Measurements from ENCODE around the gene ZFP3.
"Not testable (repeated sequence)": the region's sequence is repeated elsewhere in the genome, so short reads cannot be mapped to it uniquely, and the experiment has no call there.

ZFP3 gene

GRCh38 chr17:5078106-5079028, at the start of gene ZFP3:
TSS of gene ZFP3 (plus strand) at chr17:5078467. CDS start at chr17:5091505, 13,038 bp downstream.
- no peak for TF ChIP-seq YY1 (IDR thresholded peaks at IDR 0.05; ENCODE audit: insufficient read depth, insufficient read length)
- no peak for TF ChIP-seq SUZ12 (IDR thresholded peaks at IDR 0.05; ENCODE audit: extremely low read depth, insufficient read depth, insufficient read length)
- no peak for TF ChIP-seq ZNF274 (IDR thresholded peaks at IDR 0.05; ENCODE audit: low read depth, low read length)

DNA sequence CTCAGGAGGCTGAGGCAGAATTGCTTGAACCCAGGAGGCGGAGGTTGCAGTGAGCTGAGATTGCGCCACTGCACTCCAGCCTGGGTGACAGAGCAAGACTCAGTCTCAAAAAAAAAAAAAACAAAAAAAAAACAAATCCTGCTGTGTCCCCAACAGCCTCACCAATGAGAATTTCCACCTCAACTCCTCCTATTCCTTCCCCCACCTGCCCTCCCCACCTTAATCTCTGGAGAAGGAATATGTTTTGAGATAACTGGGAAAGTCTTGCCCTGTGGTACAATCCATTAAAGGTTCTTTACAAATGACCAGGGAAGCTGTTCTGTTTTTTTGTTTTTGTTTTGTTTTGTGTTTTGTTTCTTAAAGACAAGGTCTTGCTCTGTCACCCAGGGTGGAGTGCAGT, 48.1 kb upstream of the ZFP3 start:
- H3K4me3 ChIP-seq (ENCODE audit: insufficient read length, low read depth); H3K27me3 ChIP-seq (ENCODE audit: insufficient read depth, insufficient read length); H3K9me3 ChIP-seq (ENCODE audit: insufficient read depth, low read length); H3K9ac ChIP-seq (ENCODE audit: insufficient read length, low read depth); H3K4me1 ChIP-seq (ENCODE audit: insufficient read depth, insufficient read length); DNase-seq (ENCODE audit: low read depth, low spot score); H3K36me3 ChIP-seq (ENCODE audit: insufficient read depth, insufficient read length, low read length): not testable (repeated sequence)

More at GRCh38 chr17:5078106-5079028, at the start of gene ZFP3:
- H3K9ac ChIP-seq (ENCODE audit: insufficient read length, low read depth), result no peak within 1 kb of the TSS
- peak; percentile 30 for DNase-seq (ENCODE audit: low read depth, low spot score)
- H3K27me3 ChIP-seq (ENCODE audit: insufficient read depth, insufficient read length), result peaks cover 7% of the 10 kb centered on the region
- H3K4me3 ChIP-seq (ENCODE audit: insufficient read length, low read depth), result peak within 1 kb of the TSS; percentile 35
- no peaks in the 10 kb centered on the region for H3K4me1 ChIP-seq (ENCODE audit: insufficient read depth, insufficient read length)
- peaks cover 19% of the 10 kb centered on the region; the same call in 1 of the 2 replicates for H3K9me3 ChIP-seq (ENCODE audit: insufficient read depth, low read length)
- H3K36me3 ChIP-seq (ENCODE audit: insufficient read depth, insufficient read length, low read length), result no peaks in the 10 kb centered on the region

- no peak overlapping the region for H3K4me3 ChIP-seq (ENCODE audit: insufficient read length, low read depth)
- H3K9ac ChIP-seq (ENCODE audit: insufficient read length, low read depth), result peak overlapping the region; percentile 70
- no peaks in the 10 kb centered on the region for H3K36me3 ChIP-seq (ENCODE audit: insufficient read depth, insufficient read length, low read length)
- no peaks in the 10 kb centered on the region for H3K9me3 ChIP-seq (ENCODE audit: insufficient read depth, low read length)
- peak; percentile 55 for DNase-seq (ENCODE audit: low read depth, low spot score)
- no peak for TF ChIP-seq SUZ12 (IDR thresholded peaks at IDR 0.05; ENCODE audit: extremely low read depth, insufficient read depth, insufficient read length)
- no peak for TF ChIP-seq YY1 (IDR thresholded peaks at IDR 0.05; ENCODE audit: insufficient read depth, insufficient read length)
- TF ChIP-seq ZNF274 (IDR thresholded peaks at IDR 0.05; ENCODE audit: low read depth, low read length), result no peak
- no peaks in the 10 kb centered on the region for H3K27me3 ChIP-seq (ENCODE audit: insufficient read depth, insufficient read length)
- peaks cover 2% of the 10 kb centered on the region for H3K4me1 ChIP-seq (ENCODE audit: insufficient read depth, insufficient read length)
These were observed 46.7 kb upstream of the ZFP3 start for GRCh38 chr17:5031365-5032082.

DNA sequence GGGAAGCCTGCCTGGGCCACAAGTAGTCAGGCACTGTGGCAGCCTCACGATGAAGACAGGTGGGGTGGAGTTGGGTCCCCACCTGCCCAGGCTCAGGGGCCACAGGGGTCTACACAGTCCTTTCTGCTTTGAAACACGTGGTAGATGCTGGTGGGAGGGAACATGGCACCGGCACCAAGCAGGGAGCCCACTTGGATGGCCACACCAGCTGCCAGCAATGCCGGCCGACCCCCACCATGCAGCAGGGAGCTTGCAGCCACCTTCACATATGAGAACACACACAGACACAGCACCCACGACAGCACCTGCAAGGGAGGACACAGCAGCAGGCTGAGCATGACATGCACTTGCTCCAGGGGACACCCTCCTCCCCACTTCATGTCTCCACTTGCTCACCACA, 45.4 kb upstream of the ZFP3 start:
- Histone ChIP-seq H3K4me1 (ENCODE audit: insufficient read depth, insufficient read length) (peaks cover 2% of the 10 kb centered on the region), H3K9me3 (ENCODE audit: insufficient read depth, low read length) (no peaks in the 10 kb centered on the region), H3K27me3 (ENCODE audit: insufficient read depth, insufficient read length) (no peaks in the 10 kb centered on the region), H3K36me3 (ENCODE audit: insufficient read depth, insufficient read length, low read length) (no peaks in the 10 kb centered on the region), H3K4me3 (ENCODE audit: insufficient read length, low read depth) (no peak overlapping the region), H3K9ac (ENCODE audit: insufficient read length, low read depth) (no peak overlapping the region)
- no peak for DNase-seq (ENCODE audit: low read depth, low spot score)
- no peak for TF ChIP-seq SUZ12 (IDR thresholded peaks at IDR 0.05; ENCODE audit: extremely low read depth, insufficient read depth, insufficient read length)
- TF ChIP-seq YY1 (IDR thresholded peaks at IDR 0.05; ENCODE audit: insufficient read depth, insufficient read length), result no peak
- TF ChIP-seq ZNF274 (IDR thresholded peaks at IDR 0.05; ENCODE audit: low read depth, low read length), result no peak

DNA sequence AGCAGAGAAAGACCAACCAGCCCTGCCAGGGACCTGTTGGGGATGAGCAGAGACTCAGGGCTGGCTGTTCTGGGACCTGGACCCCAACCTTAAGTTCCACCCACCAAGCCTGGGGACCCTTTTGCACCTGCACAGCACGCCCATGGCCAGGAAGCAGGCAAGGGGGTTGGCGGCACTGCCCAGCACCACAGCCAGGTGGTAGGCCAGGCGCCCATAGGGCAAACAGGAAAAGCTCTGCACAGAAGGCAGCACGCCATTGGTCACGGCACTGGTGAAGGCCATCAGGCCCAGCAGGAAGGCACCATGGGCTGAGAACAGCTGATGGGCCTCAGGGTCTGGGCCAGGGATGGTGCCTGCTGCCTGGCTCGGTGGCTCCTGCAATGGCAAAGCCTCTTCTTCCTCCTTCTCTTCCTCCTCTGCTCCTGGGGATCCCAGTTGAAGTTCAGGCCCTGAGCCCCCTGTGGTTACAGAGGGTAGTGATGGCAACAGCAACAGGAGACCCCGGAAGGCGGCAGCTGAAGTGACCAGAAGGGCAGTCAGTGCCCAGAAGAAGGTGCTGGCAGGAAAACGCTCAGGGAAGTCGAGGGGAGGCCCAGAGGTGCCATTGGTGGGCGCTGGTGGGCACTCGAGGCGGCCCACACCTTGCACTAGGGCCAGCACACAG, 44.8 kb upstream of the ZFP3 start:
- no peaks in the 10 kb centered on the region for H3K27me3 ChIP-seq (ENCODE audit: insufficient read depth, insufficient read length)
- no peak overlapping the region for H3K4me3 ChIP-seq (ENCODE audit: insufficient read length, low read depth)
- no peaks in the 10 kb centered on the region for H3K36me3 ChIP-seq (ENCODE audit: insufficient read depth, insufficient read length, low read length)
- peaks cover 2% of the 10 kb centered on the region for H3K4me1 ChIP-seq (ENCODE audit: insufficient read depth, insufficient read length)
- H3K9me3 ChIP-seq (ENCODE audit: insufficient read depth, low read length), result no peaks in the 10 kb centered on the region
- TF ChIP-seq YY1 (IDR thresholded peaks at IDR 0.05; ENCODE audit: insufficient read depth, insufficient read length) (no peak), SUZ12 (IDR thresholded peaks at IDR 0.05; ENCODE audit: extremely low read depth, insufficient read depth, insufficient read length) (no peak), ZNF274 (IDR thresholded peaks at IDR 0.05; ENCODE audit: low read depth, low read length) (no peak)
- no peak overlapping the region for H3K9ac ChIP-seq (ENCODE audit: insufficient read length, low read depth)
- DNase-seq (ENCODE audit: low read depth, low spot score), result no peak

- no peak for DNase-seq (ENCODE audit: low read depth, low spot score)
- peaks cover 2% of the 10 kb centered on the region for H3K4me1 ChIP-seq (ENCODE audit: insufficient read depth, insufficient read length)
- no peaks in the 10 kb centered on the region for H3K36me3 ChIP-seq (ENCODE audit: insufficient read depth, insufficient read length, low read length)
- no peaks in the 10 kb centered on the region for H3K9me3 ChIP-seq (ENCODE audit: insufficient read depth, low read length)
- H3K9ac ChIP-seq (ENCODE audit: insufficient read length, low read depth), result no peak overlapping the region
- no peaks in the 10 kb centered on the region for H3K27me3 ChIP-seq (ENCODE audit: insufficient read depth, insufficient read length)
- TF ChIP-seq SUZ12 (IDR thresholded peaks at IDR 0.05; ENCODE audit: extremely low read depth, insufficient read depth, insufficient read length), result no peak
- no peak for TF ChIP-seq ZNF274 (IDR thresholded peaks at IDR 0.05; ENCODE audit: low read depth, low read length)
- no peak for TF ChIP-seq YY1 (IDR thresholded peaks at IDR 0.05; ENCODE audit: insufficient read depth, insufficient read length)
- no peak overlapping the region for H3K4me3 ChIP-seq (ENCODE audit: insufficient read length, low read depth)
These were observed 44.2 kb upstream of the ZFP3 start for GRCh38 chr17:5034063-5034462.

GRCh38 chr17:5034651-5035050, 43.6 kb upstream of the ZFP3 start:
- DNase-seq (ENCODE audit: low read depth, low spot score), result no peak
- peaks cover 2% of the 10 kb centered on the region for H3K4me1 ChIP-seq (ENCODE audit: insufficient read depth, insufficient read length)
- H3K9me3 ChIP-seq (ENCODE audit: insufficient read depth, low read length), result no peaks in the 10 kb centered on the region
- no peak overlapping the region for H3K4me3 ChIP-seq (ENCODE audit: insufficient read length, low read depth)
- H3K36me3 ChIP-seq (ENCODE audit: insufficient read depth, insufficient read length, low read length), result no peaks in the 10 kb centered on the region
- H3K9ac ChIP-seq (ENCODE audit: insufficient read length, low read depth), result no peak overlapping the region
- no peaks in the 10 kb centered on the region for H3K27me3 ChIP-seq (ENCODE audit: insufficient read depth, insufficient read length)
- TF ChIP-seq ZNF274 (IDR thresholded peaks at IDR 0.05; ENCODE audit: low read depth, low read length) (no peak), YY1 (IDR thresholded peaks at IDR 0.05; ENCODE audit: insufficient read depth, insufficient read length) (no peak), SUZ12 (IDR thresholded peaks at IDR 0.05; ENCODE audit: extremely low read depth, insufficient read depth, insufficient read length) (no peak)
